ENCODE results near the gene CATSPERZ.

- no peak for TF ChIP-seq CTCF (conservative IDR thresholded peaks at IDR 0.05)
- no peak for TF ChIP-seq EZH2 (IDR thresholded peaks at IDR 0.05; ENCODE audit: low read depth)
These were observed 49.2 kb downstream of the CATSPERZ start for GRCh38 chr11:64349404-64349803.
